GM12878 (cell line): ENCODE data around the gene P2RX7. TPM values are rescaled to one million over a fixed set of nuclear protein-coding genes. Genes with fewer than 3 reads are reported as not detected.

Experiments used
- ATF7 ChIP-seq: fragments of 450-650 bp; IDR thresholded peaks from 2 replicates; pipeline ENCODE4 v1.6.1; 2016; ENCODE audit warnings: low read depth, mild to moderate bottlenecking
- BCLAF1 ChIP-seq: fragments of 450-650 bp; IDR thresholded peaks from 2 replicates; pipeline ENCODE4 v1.6.1; 2017; ENCODE audit warnings: antibody characterized with exemption, mild to moderate bottlenecking, moderate library complexity
- CHD4 ChIP-seq: fragments of 200-600 bp; sonication (generic); IDR thresholded peaks from 2 replicates; pipeline ENCODE4 v1.6.1; 2016; ENCODE audit warnings: mild to moderate bottlenecking
- CTCF ChIP-seq, 3 experiments: IDR thresholded peaks in 2 of 3; conservative IDR thresholded peaks in 1 of 3; 2 replicates each; pipeline ENCODE4 v1.5.1; 2011; ENCODE audit warnings: low read depth in 3 of 3, low read length in 3 of 3, mild to moderate bottlenecking in 3 of 3, control low read depth in 2 of 3, moderate library complexity in 2 of 3, inconsistent platforms in 1 of 3, mixed read lengths in 1 of 3; ENCODE audit not compliant: control insufficient read depth in 2 of 3, insufficient read depth in 1 of 3; ENCODE audit errors: extremely low read depth in 1 of 3
- E2F4 ChIP-seq: IDR thresholded peaks from 2 replicates; pipeline ENCODE4 v1.6.1; 2012; ENCODE audit warnings: low read depth, low read length, improper control_type of control experiment
- ESRRA ChIP-seq: IDR thresholded peaks from 2 replicates; pipeline ENCODE4 v1.6.1; 2012; ENCODE audit warnings: mild to moderate bottlenecking, low read length, improper control_type of control experiment
- EZH2 ChIP-seq: IDR thresholded peaks from 2 replicates; pipeline ENCODE4 v1.6.1; 2012; ENCODE audit warnings: low read depth, mild to moderate bottlenecking, control low read depth, inconsistent platforms, low read length, borderline replicate concordance; ENCODE audit not compliant: control insufficient read depth
- FOXM1 ChIP-seq: IDR thresholded peaks from 2 replicates; pipeline ENCODE4 v1.6.1; 2012; ENCODE audit warnings: low read depth, mild to moderate bottlenecking, inconsistent platforms, low read length, moderate library complexity
- HDAC6 ChIP-seq: fragments of 200-600 bp; sonication (generic); IDR thresholded peaks from one replicate; pipeline ENCODE4 v1.8.0; 2017; ENCODE audit warnings: antibody characterized with exemption; ENCODE audit not compliant: unreplicated experiment
- HDGF ChIP-seq: fragments of 450-650 bp; IDR thresholded peaks from 2 replicates; pipeline ENCODE4 v1.6.1; 2016; ENCODE audit warnings: antibody characterized with exemption
- IRF5 ChIP-seq: fragments of 450-650 bp; IDR thresholded peaks from 2 replicates; pipeline ENCODE4 v1.6.1; 2017; ENCODE audit warnings: borderline replicate concordance
- KLF5 ChIP-seq: fragments of 450-650 bp; IDR thresholded peaks from 2 replicates; pipeline ENCODE4 v1.6.1; 2014; ENCODE audit warnings: mild to moderate bottlenecking; ENCODE audit not compliant: partially characterized antibody
- MTA2 ChIP-seq: fragments of 450-650 bp; IDR thresholded peaks from 2 replicates; pipeline ENCODE4 v1.6.1; 2016; ENCODE audit warnings: low read depth, mild to moderate bottlenecking, moderate library complexity
- SPI1 ChIP-seq: IDR thresholded peaks from 2 replicates; pipeline ENCODE4 v1.6.1; 2011; ENCODE audit warnings: low read depth, mild to moderate bottlenecking, low read length, moderate library complexity, borderline replicate concordance; ENCODE audit not compliant: insufficient read depth
- USF2 ChIP-seq: IDR thresholded peaks from 2 replicates; pipeline ENCODE4 v1.6.1; 2011; ENCODE audit warnings: low read depth, low read length, improper control_type of control experiment, borderline replicate concordance
- ZBTB40 ChIP-seq: fragments of 450-650 bp; IDR thresholded peaks from 2 replicates; pipeline ENCODE4 v1.6.1; 2016; ENCODE audit warnings: mild to moderate bottlenecking, moderate library complexity, borderline replicate concordance
- polyA plus RNA-seq, 11 experiments: library from polyadenylated mRNA; depleted of rRNA in 4 of 11; unstranded in 6 of 11; stranded (reverse) in 5 of 11; fragments of >200 nt; fragmentation: Nextera tagmentation in 4 of 11; fragmentation: Illumina TruSeq in 1 of 11; extraction: Ambion mirVana in 4 of 11; extraction: Trizol in 1 of 11; gene quantifications; 1 replicate in 1 of 11; 2 replicates in 10 of 11; pipeline versions ENCODE4 v1.2.1 to v1.2.3, GENCODE V29; 2011 to 2016; ENCODE audit warnings: inconsistent platforms in 2 of 11, missing spikeins in 2 of 11, low read depth in 1 of 11
- total RNA-seq, 4 experiments: library from RNA; depleted of rRNA in 3 of 4; stranded (reverse); fragments of >200 nt in 3 of 4; fragmentation: Illumina TruSeq in 1 of 4; extraction: Trizol in 1 of 4; gene quantifications; 2 replicates each; pipeline versions ENCODE4 v1.2.1 to v1.2.3, GENCODE V29; 2013 to 2021

P2RX7 gene
- total and polyA plus RNA-seq, 10 of the 15 experiments (the other 5 are each of a cell fraction or from before 2014, with no cell fraction given) = 0.74 to 2.6 (median 1.5) TPM

GRCh38 chr12:121110211-121110940 is 22.3 kb upstream of the P2RX7 start (continued):
- no peak; the same call in 1 of the 2 replicates for TF ChIP-seq ZBTB40
- TF ChIP-seq HDGF = no peak
- no peak for TF ChIP-seq USF2
- TF ChIP-seq ESRRA = peak; percentile 94
- no peak for TF ChIP-seq HDAC6
- TF ChIP-seq CTCF (IDR thresholded peaks at IDR 0.05 in 2 of 3, conservative IDR thresholded peaks at IDR 0.05 in 1 of 3; ENCODE audit: control insufficient read depth in 2 of 3, extremely low read depth in 1 of 3, insufficient read depth in 1 of 3, low read depth in 3 of 3, low read length in 3 of 3) = peak; percentile 86 to 96 (median 94); a peak in 5 of 6 replicates
- no peak for TF ChIP-seq KLF5
- TF ChIP-seq MTA2 = peak; percentile 98
- TF ChIP-seq FOXM1 = no peak; the same call in 1 of the 2 replicates
- no peak for TF ChIP-seq IRF5
- no peak for TF ChIP-seq CHD4
- no peak for TF ChIP-seq EZH2
- TF ChIP-seq ATF7 = peak; percentile 97
- TF ChIP-seq E2F4 = no peak
- TF ChIP-seq SPI1 = peak; percentile 28; the same call in 1 of the 2 replicates
- no peak for TF ChIP-seq BCLAF1
